Measurements from ENCODE around the gene RGL2. TPM values are rescaled to one million over a fixed set of nuclear protein-coding genes. Genes with fewer than 3 reads are reported as not detected.

The RGL2 gene
- total RNA-seq, 4 donors from 2014 or later: 38.2 to 89.3 (median 65.3) TPM

- TF ChIP-seq POLR2AphosphoS5 (IDR thresholded peaks at IDR 0.05) (no peak), EP300 (IDR thresholded peaks at IDR 0.05) (no peak), POLR2A (IDR thresholded peaks at IDR 0.05; ENCODE audit: low read depth) (no peak), CTCF (IDR thresholded peaks at IDR 0.05) (no peak)
- DNase-seq (ENCODE audit: extremely low spot score): no peak
- peaks cover under 1 to 3% (median under 1%) of the 10 kb centered on the region in 4 donors for H3K4me1 ChIP-seq
- H3K36me3 ChIP-seq: no peaks in the 10 kb centered on the region
- WGBS: 55% methylated on average over 5 of the region's 5 CpGs
- no peaks in the 10 kb centered on the region for H3K27me3 ChIP-seq
- intact Hi-C loops (cut with DNase I): no loop called here
- H3K9me3 ChIP-seq: no peaks in the 10 kb centered on the region
- H3K27ac ChIP-seq (replicated peaks in 1 of 4): no peak overlapping the region
- no peak overlapping the region for H3K4me3 ChIP-seq
Observed at GRCh38 chr6:33329058-33329457, 30.3 kb upstream of the RGL2 start.

DNA sequence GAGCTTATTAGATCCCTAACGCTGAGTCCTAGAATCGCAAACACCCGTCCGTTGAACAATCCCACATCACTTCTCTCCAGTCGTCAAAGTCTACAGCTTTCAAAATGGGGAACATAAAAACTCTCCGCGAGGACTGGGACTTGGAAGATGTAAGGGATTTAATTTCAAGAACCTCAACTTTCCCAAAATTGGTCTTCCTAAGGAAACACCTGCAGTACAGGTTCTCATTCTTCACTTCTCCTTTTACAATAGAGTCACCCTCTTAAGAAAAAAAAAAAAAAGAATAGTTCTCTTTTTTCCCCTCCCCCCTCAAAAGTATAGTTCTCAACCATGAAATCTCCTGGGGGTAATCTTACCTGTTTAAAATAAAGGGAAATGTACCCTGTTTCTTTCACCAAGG lies 25.4 kb upstream of the RGL2 start:
- TF ChIP-seq EP300 (IDR thresholded peaks at IDR 0.05) (no peak), POLR2AphosphoS5 (IDR thresholded peaks at IDR 0.05) (no peak), CTCF (IDR thresholded peaks at IDR 0.05) (no peak), POLR2A (IDR thresholded peaks at IDR 0.05; ENCODE audit: low read depth) (no peak)
- no peak for DNase-seq (ENCODE audit: extremely low spot score)
- peak overlapping the region; percentile 81 to 91 (median 88) for H3K27ac ChIP-seq (replicated peaks in 1 of 4)
- intact Hi-C loops (cut with DNase I): no loop called here
- no peaks in the 10 kb centered on the region for H3K9me3 ChIP-seq
- peaks cover 21 to 25% (median 23%) of the 10 kb centered on the region in 4 donors for H3K36me3 ChIP-seq
- H3K4me3 ChIP-seq: peak overlapping the region; percentile 67 to 91 (median 78)
- WGBS: 25% methylated on average over 7 of the region's 7 CpGs
- H3K27me3 ChIP-seq: no peaks in the 10 kb centered on the region
- peaks cover 32 to 43% (median 40%) of the 10 kb centered on the region in 4 donors for H3K4me1 ChIP-seq

DNA sequence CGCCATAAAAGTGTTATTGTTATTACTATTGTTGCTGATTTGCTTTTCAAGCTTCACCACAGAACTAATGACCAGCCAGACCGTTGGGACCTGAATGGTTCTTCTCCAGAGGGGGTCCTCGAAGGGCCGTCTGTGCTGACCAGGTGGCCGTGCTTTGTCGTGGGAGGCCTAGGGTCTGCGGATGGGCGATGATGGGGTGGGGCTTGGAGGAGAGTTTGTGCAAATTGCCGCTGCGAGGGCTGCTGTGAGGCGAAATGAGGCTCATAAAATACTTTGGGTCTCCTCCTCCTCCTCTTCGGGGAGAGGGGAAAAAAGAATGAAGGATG lies 24.8 kb upstream of the RGL2 start:
- 1% methylated on average over 12 of the region's 12 CpGs for WGBS

DNA sequence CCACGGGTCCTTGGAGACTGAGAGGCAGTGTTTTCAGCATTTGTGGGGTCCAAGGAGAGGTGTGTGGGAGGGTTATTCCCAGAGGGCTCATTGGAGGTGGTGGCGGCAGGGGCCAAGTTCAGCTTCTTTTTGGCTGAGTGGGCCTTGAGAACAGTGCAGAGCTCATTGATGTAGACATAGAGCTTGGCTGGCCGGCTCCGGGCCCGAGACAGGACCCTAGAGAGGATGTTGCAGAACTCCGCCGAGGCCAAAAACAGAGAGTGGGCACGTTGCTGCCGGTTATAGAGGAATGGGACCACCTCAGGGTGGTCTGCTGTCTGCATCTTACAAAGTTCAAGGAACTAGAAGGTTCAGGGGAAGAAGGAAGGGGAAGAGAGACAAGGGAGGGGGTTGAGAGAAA lies 22.5 kb upstream of the RGL2 start:
- TF ChIP-seq POLR2AphosphoS5 (IDR thresholded peaks at IDR 0.05): no peak
- TF ChIP-seq EP300 (IDR thresholded peaks at IDR 0.05): no peak
- no peak for TF ChIP-seq POLR2A (IDR thresholded peaks at IDR 0.05; ENCODE audit: low read depth)
- TF ChIP-seq CTCF (IDR thresholded peaks at IDR 0.05): no peak
- Histone ChIP-seq H3K27me3 (no peaks in the 10 kb centered on the region), H3K36me3 (peaks cover 27 to 36% (median 30%) of the 10 kb centered on the region in 4 donors), H3K4me3 (peak overlapping the region in 2 of 4 donors; percentile 67 to 75), H3K27ac (replicated peaks in 1 of 4) (peak overlapping the region in 3 of 4 donors; percentile 86 to 91 (median 89)), H3K9me3 (no peaks in the 10 kb centered on the region), H3K4me1 (peaks cover 43 to 66% (median 61%) of the 10 kb centered on the region in 4 donors)
- intact Hi-C loops (cut with DNase I): no loop called here
- 80% methylated on average over 6 of the region's 9 CpGs for WGBS
- no peak for DNase-seq (ENCODE audit: extremely low spot score)

More for the DNA sequence above, 24.8 kb upstream of the RGL2 start:
- peak overlapping the region; percentile 67 to 91 (median 78) for H3K4me3 ChIP-seq
- peaks cover 27 to 31% (median 28%) of the 10 kb centered on the region in 4 donors for H3K36me3 ChIP-seq
- DNase-seq (ENCODE audit: extremely low spot score): no peak
- peak overlapping the region; percentile 81 to 91 (median 88) for H3K27ac ChIP-seq (replicated peaks in 1 of 4)
- TF ChIP-seq EP300 (IDR thresholded peaks at IDR 0.05) (no peak), CTCF (IDR thresholded peaks at IDR 0.05) (no peak), POLR2AphosphoS5 (IDR thresholded peaks at IDR 0.05) (no peak), POLR2A (IDR thresholded peaks at IDR 0.05; ENCODE audit: low read depth) (no peak)
- peaks cover 34 to 49% (median 45%) of the 10 kb centered on the region in 4 donors for H3K4me1 ChIP-seq
- H3K27me3 ChIP-seq: no peaks in the 10 kb centered on the region
- no peaks in the 10 kb centered on the region for H3K9me3 ChIP-seq
- intact Hi-C loops (cut with DNase I): no loop called here

Data from esophagus muscularis mucosa (tissue), 4 donors.